Measurements from ENCODE around the gene NRTN. TPM values are rescaled to one million over a fixed set of nuclear protein-coding genes. Genes with fewer than 3 reads are reported as not detected.

Gene NRTN
- polyA plus RNA-seq, 1 donor (not counting 4 experiments of a cell fraction or from before 2014, with no cell fraction given) = not detected

GRCh38 chr19:5785423-5785822 lies 19.4 kb upstream of the NRTN start:
- no peaks in the 10 kb centered on the region for H3K27me3 ChIP-seq (ENCODE audit: control insufficient read depth, extremely low read depth, insufficient read depth, low read length)
- DNase-seq (ENCODE audit: low read depth, low spot score) (no peak), FAIRE-seq (no peak)
- H3K4me2 ChIP-seq (ENCODE audit: control insufficient read depth, extremely low read depth, insufficient read depth, low read depth, low read length) = no peak overlapping the region
- no peak for TF ChIP-seq CTCF (optimal IDR thresholded peaks at IDR 0.05 in 1 of 3, IDR thresholded peaks at IDR 0.05 in 1 of 3, conservative IDR thresholded peaks at IDR 0.05 in 1 of 3; ENCODE audit: extremely low read depth in 1 of 3, insufficient read depth in 2 of 3, low read length in 3 of 3)
- TF ChIP-seq EZH2 (IDR thresholded peaks at IDR 0.05; ENCODE audit: low read length) = no peak
- H2AFZ ChIP-seq (ENCODE audit: control insufficient read depth, low read length) = no peak overlapping the region
- dilution Hi-C loops (cut with MboI; ENCODE audit: extremely low pct_ligation_motif_present, low sequenced_read_pairs) = no loop called here
- no peak overlapping the region for H3K27ac ChIP-seq (ENCODE audit: control insufficient read depth, insufficient read depth, low read length)
- no peaks in the 10 kb centered on the region for H4K20me1 ChIP-seq (ENCODE audit: control insufficient read depth, extremely low read depth, insufficient read depth, low read length)
- H3K4me3 ChIP-seq (ENCODE audit: control insufficient read depth in 2 of 3, extremely low read depth in 1 of 3, insufficient read depth in 2 of 3, low read depth in 1 of 3, low read length in 3 of 3) = no peak overlapping the region
- H3K4me1 ChIP-seq (ENCODE audit: control insufficient read depth, extremely low read depth, insufficient read depth, low read length) = peaks cover 12% of the 10 kb centered on the region
- H3K36me3 ChIP-seq (ENCODE audit: control insufficient read depth in 2 of 2, extremely low read depth in 1 of 2, insufficient read depth in 2 of 2, low read length in 2 of 2) = peaks cover 24 to 48% of the 10 kb centered on the region in 2 experiments
- no peaks in the 10 kb centered on the region for H3K9me1 ChIP-seq (ENCODE audit: control insufficient read depth, extremely low read depth, insufficient read depth, low read length)
- H3K9ac ChIP-seq (ENCODE audit: control insufficient read depth, extremely low read depth, insufficient read depth, low read length) = no peak overlapping the region
- no peaks in the 10 kb centered on the region for H3K9me3 ChIP-seq (ENCODE audit: control insufficient read depth, low read depth, low read length)
- H3K79me2 ChIP-seq (ENCODE audit: control insufficient read depth, insufficient read depth, low read length) = peaks cover 7% of the 10 kb centered on the region

- H3K9ac ChIP-seq (ENCODE audit: control insufficient read depth, extremely low read depth, insufficient read depth, low read length) = no peak overlapping the region
- no peak for FAIRE-seq
- dilution Hi-C loops (cut with MboI; ENCODE audit: extremely low pct_ligation_motif_present, low sequenced_read_pairs) = no loop called here
- H3K79me2 ChIP-seq (ENCODE audit: control insufficient read depth, insufficient read depth, low read length) = peaks cover 7% of the 10 kb centered on the region
- no peak overlapping the region for H3K27ac ChIP-seq (ENCODE audit: control insufficient read depth, insufficient read depth, low read length)
- H2AFZ ChIP-seq (ENCODE audit: control insufficient read depth, low read length) = no peak overlapping the region
- H3K4me3 ChIP-seq (ENCODE audit: control insufficient read depth in 2 of 3, extremely low read depth in 1 of 3, insufficient read depth in 2 of 3, low read depth in 1 of 3, low read length in 3 of 3) = no peak overlapping the region
- H4K20me1 ChIP-seq (ENCODE audit: control insufficient read depth, extremely low read depth, insufficient read depth, low read length) = no peaks in the 10 kb centered on the region
- no peak for DNase-seq (ENCODE audit: low read depth, low spot score)
- TF ChIP-seq EZH2 (IDR thresholded peaks at IDR 0.05; ENCODE audit: low read length) (no peak), CTCF (optimal IDR thresholded peaks at IDR 0.05 in 1 of 3, IDR thresholded peaks at IDR 0.05 in 1 of 3, conservative IDR thresholded peaks at IDR 0.05 in 1 of 3; ENCODE audit: extremely low read depth in 1 of 3, insufficient read depth in 2 of 3, low read length in 3 of 3) (no peak)
- no peaks in the 10 kb centered on the region for H3K27me3 ChIP-seq (ENCODE audit: control insufficient read depth, extremely low read depth, insufficient read depth, low read length)
- peaks cover 24 to 48% of the 10 kb centered on the region in 2 experiments for H3K36me3 ChIP-seq (ENCODE audit: control insufficient read depth in 2 of 2, extremely low read depth in 1 of 2, insufficient read depth in 2 of 2, low read length in 2 of 2)
- H3K9me1 ChIP-seq (ENCODE audit: control insufficient read depth, extremely low read depth, insufficient read depth, low read length) = no peaks in the 10 kb centered on the region
- no peaks in the 10 kb centered on the region for H3K9me3 ChIP-seq (ENCODE audit: control insufficient read depth, low read depth, low read length)
- H3K4me2 ChIP-seq (ENCODE audit: control insufficient read depth, extremely low read depth, insufficient read depth, low read depth, low read length) = no peak overlapping the region
- peaks cover 12% of the 10 kb centered on the region for H3K4me1 ChIP-seq (ENCODE audit: control insufficient read depth, extremely low read depth, insufficient read depth, low read length)
Observed at GRCh38 chr19:5786593-5787408, 18.1 kb upstream of the NRTN start.

All from keratinocyte (primary cell).